ENCODE results near the gene OR6B1. TPM values are rescaled to one million over a fixed set of nuclear protein-coding genes. Genes with fewer than 3 reads are reported as not detected.
"Not testable (repeated sequence)": the region's sequence is repeated elsewhere in the genome, so short reads cannot be mapped to it uniquely, and the experiment has no call there.

The OR6B1 gene
- total RNA-seq, 4 donors from 2014 or later = not detected

DNA sequence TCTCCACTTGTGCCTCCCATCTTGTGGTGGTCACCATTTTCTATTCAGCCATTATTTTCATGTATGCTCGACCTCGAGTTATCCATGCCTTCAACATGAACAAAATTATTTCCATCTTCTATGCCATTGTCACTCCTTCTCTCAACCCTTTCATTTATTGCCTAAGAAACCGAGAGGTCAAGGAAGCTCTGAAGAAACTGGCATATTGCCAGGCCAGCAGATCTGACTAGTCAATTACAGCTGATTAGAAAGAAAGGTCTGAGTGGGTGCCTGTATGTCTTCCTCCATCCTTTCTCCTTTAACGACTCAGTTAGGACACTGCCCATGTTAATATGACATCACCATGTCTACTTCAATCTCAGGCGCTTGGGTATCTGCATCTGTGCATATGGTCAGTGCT, 4.6 kb downstream of the OR6B1 start:
- H3K4me3 ChIP-seq (ENCODE audit: low read depth, poor library complexity, severe bottlenecking) = no peak overlapping the region
- DNase-seq (ENCODE audit: low spot score in 2 of 2) = no peak
- 78 to 81% methylated on average over 5 of the region's 5 CpGs for WGBS, 2 donors
- intact Hi-C loops (cut with DNase I; ENCODE audit: low total_unique reads) = no loop called here
- TF ChIP-seq, protein P1, sequence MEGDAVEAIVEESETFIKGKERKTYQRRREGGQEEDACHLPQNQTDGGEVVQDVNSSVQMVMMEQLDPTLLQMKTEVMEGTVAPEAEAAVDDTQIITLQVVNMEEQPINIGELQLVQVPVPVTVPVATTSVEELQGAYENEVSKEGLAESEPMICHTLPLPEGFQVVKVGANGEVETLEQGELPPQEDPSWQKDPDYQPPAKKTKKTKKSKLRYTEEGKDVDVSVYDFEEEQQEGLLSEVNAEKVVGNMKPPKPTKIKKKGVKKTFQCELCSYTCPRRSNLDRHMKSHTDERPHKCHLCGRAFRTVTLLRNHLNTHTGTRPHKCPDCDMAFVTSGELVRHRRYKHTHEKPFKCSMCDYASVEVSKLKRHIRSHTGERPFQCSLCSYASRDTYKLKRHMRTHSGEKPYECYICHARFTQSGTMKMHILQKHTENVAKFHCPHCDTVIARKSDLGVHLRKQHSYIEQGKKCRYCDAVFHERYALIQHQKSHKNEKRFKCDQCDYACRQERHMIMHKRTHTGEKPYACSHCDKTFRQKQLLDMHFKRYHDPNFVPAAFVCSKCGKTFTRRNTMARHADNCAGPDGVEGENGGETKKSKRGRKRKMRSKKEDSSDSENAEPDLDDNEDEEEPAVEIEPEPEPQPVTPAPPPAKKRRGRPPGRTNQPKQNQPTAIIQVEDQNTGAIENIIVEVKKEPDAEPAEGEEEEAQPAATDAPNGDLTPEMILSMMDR (IDR thresholded peaks at IDR 0.05) = no peak
- TF ChIP-seq POLR2A (IDR thresholded peaks at IDR 0.05) = no peak

DNA sequence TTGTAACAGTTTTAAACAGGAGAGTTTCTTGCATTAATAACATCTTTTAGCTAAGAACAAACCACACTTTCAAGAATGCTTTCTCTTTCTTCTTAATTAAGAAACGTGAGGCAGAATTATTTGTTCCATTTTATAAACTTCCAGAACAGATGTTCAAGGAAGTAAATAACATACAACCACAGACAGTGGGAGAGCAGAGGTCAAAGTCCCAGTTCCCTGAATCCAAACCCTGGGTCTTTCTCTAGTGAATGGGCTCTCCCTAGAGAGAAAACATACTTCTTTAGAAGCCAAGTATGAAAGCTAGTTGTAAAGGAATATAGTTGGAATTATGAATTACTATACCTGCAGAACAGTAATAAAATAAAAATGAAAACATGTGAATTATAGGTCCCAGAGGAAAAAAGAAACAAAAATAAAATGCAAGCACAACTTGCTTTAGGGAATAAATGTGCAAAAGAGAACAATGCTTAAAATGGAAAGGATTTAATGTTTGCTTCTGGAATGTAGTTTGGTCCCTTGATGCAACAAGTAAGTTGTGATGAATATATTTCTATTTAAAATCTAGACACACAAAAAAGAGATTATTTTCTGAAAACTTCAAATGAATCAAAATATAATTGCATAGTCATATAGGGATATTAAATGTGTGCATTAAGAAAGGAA, 6.0 kb downstream of the OR6B1 start:
- TF ChIP-seq, protein P1 (IDR thresholded peaks at IDR 0.05) = no peak
- TF ChIP-seq POLR2A (IDR thresholded peaks at IDR 0.05) = no peak
- intact Hi-C loops (cut with DNase I; ENCODE audit: low total_unique reads) = no loop called here
- DNase-seq (ENCODE audit: low spot score in 2 of 2) = no peak
- 26 to 30% methylated on average over 1 of the region's 1 CpG for WGBS, 2 donors
- H3K4me3 ChIP-seq (ENCODE audit: low read depth, poor library complexity, severe bottlenecking) = no peak overlapping the region

DNA sequence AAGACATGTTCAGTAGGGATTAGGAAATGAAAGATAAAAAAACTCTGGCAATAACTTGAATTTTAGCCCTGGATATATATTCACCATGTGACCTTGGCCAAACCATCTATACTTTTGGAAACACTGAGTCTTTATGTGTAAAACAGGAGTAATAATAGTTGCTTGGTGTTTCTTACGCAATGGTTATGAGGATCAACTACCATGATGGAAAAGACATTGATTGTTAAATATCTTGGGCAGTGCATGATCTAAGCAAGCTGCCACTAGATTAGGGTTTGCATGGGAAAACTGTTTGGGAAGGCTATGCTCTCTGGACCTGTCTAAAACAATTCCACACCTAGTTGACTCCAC, 6.5 kb downstream of the OR6B1 start:
- H3K4me3 ChIP-seq (ENCODE audit: low read depth, poor library complexity, severe bottlenecking) = no peak overlapping the region
- WGBS, 2 donors = 84 to 95% methylated on average over 1 of the region's 1 CpG
- intact Hi-C loops (cut with DNase I; ENCODE audit: low total_unique reads) = no loop called here
- TF ChIP-seq, protein P1 (IDR thresholded peaks at IDR 0.05) = no peak
- TF ChIP-seq POLR2A (IDR thresholded peaks at IDR 0.05) = no peak
- no peak for DNase-seq (ENCODE audit: low spot score in 2 of 2)

DNA sequence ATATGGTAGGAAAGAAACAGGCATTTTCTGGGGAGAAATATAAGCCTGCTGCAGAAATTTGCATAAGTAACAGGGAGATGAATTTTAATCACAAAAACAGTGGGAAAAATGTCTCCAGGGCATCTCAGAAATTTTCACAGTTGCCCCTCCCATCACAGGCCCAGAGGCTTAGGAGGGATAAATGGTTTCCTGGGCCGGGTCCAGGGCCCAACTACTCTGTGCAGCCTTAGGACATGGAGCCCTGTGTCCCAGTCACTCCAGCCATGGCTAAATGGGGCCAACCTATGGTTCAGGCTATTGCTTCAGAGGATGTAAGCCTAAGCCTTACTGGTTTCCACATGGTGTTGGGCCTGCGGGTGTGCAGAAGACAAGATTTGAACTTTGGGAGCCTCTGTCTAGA, 9.2 kb downstream of the OR6B1 start:
- TF ChIP-seq POLR2A (IDR thresholded peaks at IDR 0.05) = no peak
- TF ChIP-seq, protein P1 (IDR thresholded peaks at IDR 0.05) = no peak
- DNase-seq (ENCODE audit: low spot score in 2 of 2) = no peak
- intact Hi-C loops (cut with DNase I; ENCODE audit: low total_unique reads) = no loop called here
- WGBS, 2 donors = 69 to 83% methylated on average over 2 of the region's 2 CpGs
- H3K4me3 ChIP-seq (ENCODE audit: low read depth, poor library complexity, severe bottlenecking) = no peak overlapping the region

DNA sequence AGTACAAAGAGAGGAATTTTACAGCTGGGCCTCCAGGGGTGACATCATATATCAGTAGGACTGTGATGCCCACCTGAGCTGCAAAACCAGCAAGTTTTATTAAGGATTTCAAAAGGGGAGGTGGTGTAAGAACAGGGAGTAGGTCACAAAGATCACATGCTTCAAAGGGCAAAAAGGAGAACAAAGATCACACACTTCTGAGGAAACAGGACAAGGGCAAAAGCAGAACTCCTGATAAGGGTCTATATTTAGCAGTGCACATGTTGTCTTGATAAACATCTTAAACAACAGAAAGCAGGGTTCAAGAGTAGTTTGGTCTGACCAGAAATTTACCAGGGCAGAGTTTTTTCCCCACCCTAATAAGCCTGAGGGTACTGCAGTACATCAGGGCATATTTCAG, 9.9 kb downstream of the OR6B1 start:
- DNase-seq (ENCODE audit: low spot score in 2 of 2); intact Hi-C loops (cut with DNase I; ENCODE audit: low total_unique reads); H3K4me3 ChIP-seq (ENCODE audit: low read depth, poor library complexity, severe bottlenecking): not testable (repeated sequence)

DNA sequence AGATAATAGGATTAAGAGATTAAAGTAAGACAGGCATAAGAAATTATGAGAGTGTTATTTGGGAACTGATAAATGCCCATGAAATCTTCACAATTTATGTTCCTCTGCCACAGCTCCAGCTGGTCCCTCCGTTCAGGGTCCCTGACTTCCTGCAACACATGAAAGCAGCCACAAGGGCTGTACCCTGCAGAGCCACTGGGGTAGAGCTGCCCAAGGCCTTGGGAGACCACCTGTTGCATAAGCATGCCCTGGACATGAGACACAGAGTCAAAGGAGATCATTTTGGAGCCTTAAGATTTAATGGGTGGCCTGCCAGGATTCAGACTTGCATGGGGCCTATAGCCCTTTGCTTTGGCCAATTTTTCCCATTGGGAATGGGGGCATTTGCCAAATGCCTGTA, 10.7 kb downstream of the OR6B1 start:
- intact Hi-C loops (cut with DNase I; ENCODE audit: low total_unique reads); DNase-seq (ENCODE audit: low spot score in 2 of 2); H3K4me3 ChIP-seq (ENCODE audit: low read depth, poor library complexity, severe bottlenecking): not testable (repeated sequence)
- 69 to 85% methylated on average over 1 of the region's 1 CpG for WGBS, 2 donors

DNA sequence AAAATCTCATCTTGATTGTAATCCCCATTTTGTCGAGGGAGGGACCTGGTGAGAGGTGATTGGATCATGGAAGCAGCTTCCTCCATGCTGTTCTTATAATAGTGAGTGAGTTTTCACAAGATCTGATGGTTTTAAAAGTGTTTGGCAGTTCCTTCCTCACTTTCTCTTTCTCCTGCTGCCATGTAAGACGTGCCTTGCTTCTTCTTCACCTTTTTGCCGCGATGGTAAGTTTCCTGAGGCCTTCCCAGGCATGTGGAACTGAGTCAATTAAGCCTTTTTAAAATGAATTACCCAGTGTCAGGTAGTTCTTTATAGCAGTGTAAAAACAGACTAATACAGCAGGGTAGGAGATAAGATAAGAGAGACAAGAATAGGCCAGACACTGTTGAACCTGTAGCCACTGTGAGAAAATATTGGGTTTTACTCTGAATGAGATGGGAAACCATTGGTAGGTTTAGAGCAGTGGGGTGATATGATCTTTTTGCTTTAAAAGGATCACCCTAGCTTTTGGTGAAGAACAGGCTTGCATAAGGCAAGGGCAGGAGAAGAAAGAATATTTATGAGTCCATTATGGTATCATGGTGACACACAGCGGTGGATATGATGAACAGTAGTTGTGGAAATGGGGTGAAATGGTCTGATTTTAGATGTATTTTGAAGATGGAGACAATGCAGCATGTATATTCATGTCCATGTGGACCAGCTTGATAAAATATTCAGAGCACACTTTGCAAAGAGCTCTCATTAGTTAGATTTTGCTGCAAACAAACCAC, 11.5 kb downstream of the OR6B1 start:
- DNase-seq (ENCODE audit: low spot score in 2 of 2) = no peak
- TF ChIP-seq, protein P1 (IDR thresholded peaks at IDR 0.05) = no peak
- no peak overlapping the region for H3K4me3 ChIP-seq (ENCODE audit: low read depth, poor library complexity, severe bottlenecking)
- WGBS, 2 donors = 71 to 79% methylated on average over 5 of the region's 5 CpGs
- intact Hi-C loops (cut with DNase I; ENCODE audit: low total_unique reads) = no loop called here

Measured in lower leg skin (tissue), 4 donors.